Measurements from ENCODE around the gene LIPI. TPM values are rescaled to one million over a fixed set of nuclear protein-coding genes. Genes with fewer than 3 reads are reported as not detected.
A peak's percentile ranks its signal among the peaks of the same experiment; 100 is the strongest.
"Not testable (repeated sequence)": the region's sequence is repeated elsewhere in the genome, so short reads cannot be mapped to it uniquely, and the experiment has no call there.

The LIPI gene
- total and polyA plus RNA-seq, 4 donors: 0.18 to 0.25 TPM; not detected in 2

DNA sequence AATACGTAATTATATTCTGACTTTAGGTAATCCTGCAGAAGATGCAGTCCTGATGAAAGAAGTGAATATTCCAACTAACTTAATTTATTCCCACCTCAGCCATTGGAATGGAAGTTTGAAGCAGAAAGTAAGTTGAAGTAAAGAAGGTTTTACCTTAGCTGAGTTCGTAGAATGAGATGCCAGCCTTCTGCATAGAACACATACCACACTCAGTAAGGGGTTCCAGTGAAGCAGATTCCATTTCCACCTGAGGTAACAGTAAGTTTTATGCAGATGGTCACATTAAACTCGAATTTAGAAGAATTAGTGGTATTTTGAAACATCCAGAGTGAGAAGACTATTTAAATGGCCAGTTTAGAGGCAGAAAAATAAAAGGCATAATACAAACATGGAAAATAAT, 25.4 kb upstream of the LIPI start:
- no peaks in the 10 kb centered on the region for H3K9me3 ChIP-seq (ENCODE audit: control insufficient read depth, insufficient read depth, low read length)
- no peaks in the 10 kb centered on the region for H3K4me1 ChIP-seq (ENCODE audit: control insufficient read depth, insufficient read depth, low read length)
- no peak overlapping the region for H3K4me3 ChIP-seq (ENCODE audit: low read depth, low read length)
- no peak overlapping the region for H3K27ac ChIP-seq (ENCODE audit: low read depth, low read length)
- WGBS (ENCODE audit: insufficient coverage): no CpG with 5 or more reads among the region's 3 CpGs
- no peak for DNase-seq (ENCODE audit: low read depth in 4 of 6, low spot score in 6 of 6)
- no peaks in the 10 kb centered on the region for H3K36me3 ChIP-seq (ENCODE audit: control insufficient read depth, insufficient read depth, low read length)
- H3K27me3 ChIP-seq (ENCODE audit: control insufficient read depth, insufficient read depth, low read length): no peaks in the 10 kb centered on the region

GRCh38 chr21:14235101-14235500, 24.3 kb upstream of the LIPI start:
- Histone ChIP-seq H3K4me1 (ENCODE audit: control insufficient read depth, insufficient read depth, low read length) (no peaks in the 10 kb centered on the region), H3K36me3 (ENCODE audit: control insufficient read depth, insufficient read depth, low read length) (no peaks in the 10 kb centered on the region), H3K27ac (ENCODE audit: low read depth, low read length) (no peak overlapping the region), H3K4me3 (ENCODE audit: low read depth, low read length) (no peak overlapping the region), H3K27me3 (ENCODE audit: control insufficient read depth, insufficient read depth, low read length) (no peaks in the 10 kb centered on the region), H3K9me3 (ENCODE audit: control insufficient read depth, insufficient read depth, low read length) (no peaks in the 10 kb centered on the region)
- WGBS (ENCODE audit: insufficient coverage): 81% methylated on average over 4 of the region's 5 CpGs
- no peak for DNase-seq (ENCODE audit: low read depth in 4 of 6, low spot score in 6 of 6)

- no peak for DNase-seq (ENCODE audit: low read depth in 4 of 6, low spot score in 6 of 6)
- Histone ChIP-seq H3K27ac (ENCODE audit: low read depth, low read length) (no peak overlapping the region), H3K4me1 (ENCODE audit: control insufficient read depth, insufficient read depth, low read length) (no peaks in the 10 kb centered on the region), H3K4me3 (ENCODE audit: low read depth, low read length) (no peak overlapping the region), H3K9me3 (ENCODE audit: control insufficient read depth, insufficient read depth, low read length) (no peaks in the 10 kb centered on the region), H3K36me3 (ENCODE audit: control insufficient read depth, insufficient read depth, low read length) (no peaks in the 10 kb centered on the region), H3K27me3 (ENCODE audit: control insufficient read depth, insufficient read depth, low read length) (no peaks in the 10 kb centered on the region)
- 58% methylated on average over 1 of the region's 1 CpG for WGBS (ENCODE audit: insufficient coverage)
Measured at GRCh38 chr21:14229399-14229798, 18.6 kb upstream of the LIPI start.

GRCh38 chr21:14223365-14223764, 12.6 kb upstream of the LIPI start:
- no peak for DNase-seq (ENCODE audit: low read depth in 4 of 6, low spot score in 6 of 6)
- Histone ChIP-seq H3K4me1 (ENCODE audit: control insufficient read depth, insufficient read depth, low read length) (no peaks in the 10 kb centered on the region), H3K27me3 (ENCODE audit: control insufficient read depth, insufficient read depth, low read length) (no peaks in the 10 kb centered on the region), H3K9me3 (ENCODE audit: control insufficient read depth, insufficient read depth, low read length) (no peaks in the 10 kb centered on the region), H3K27ac (ENCODE audit: low read depth, low read length) (no peak overlapping the region), H3K4me3 (ENCODE audit: low read depth, low read length) (no peak overlapping the region), H3K36me3 (ENCODE audit: control insufficient read depth, insufficient read depth, low read length) (no peaks in the 10 kb centered on the region)
- no CpG with 5 or more reads among the region's 1 CpG for WGBS (ENCODE audit: insufficient coverage)

DNA sequence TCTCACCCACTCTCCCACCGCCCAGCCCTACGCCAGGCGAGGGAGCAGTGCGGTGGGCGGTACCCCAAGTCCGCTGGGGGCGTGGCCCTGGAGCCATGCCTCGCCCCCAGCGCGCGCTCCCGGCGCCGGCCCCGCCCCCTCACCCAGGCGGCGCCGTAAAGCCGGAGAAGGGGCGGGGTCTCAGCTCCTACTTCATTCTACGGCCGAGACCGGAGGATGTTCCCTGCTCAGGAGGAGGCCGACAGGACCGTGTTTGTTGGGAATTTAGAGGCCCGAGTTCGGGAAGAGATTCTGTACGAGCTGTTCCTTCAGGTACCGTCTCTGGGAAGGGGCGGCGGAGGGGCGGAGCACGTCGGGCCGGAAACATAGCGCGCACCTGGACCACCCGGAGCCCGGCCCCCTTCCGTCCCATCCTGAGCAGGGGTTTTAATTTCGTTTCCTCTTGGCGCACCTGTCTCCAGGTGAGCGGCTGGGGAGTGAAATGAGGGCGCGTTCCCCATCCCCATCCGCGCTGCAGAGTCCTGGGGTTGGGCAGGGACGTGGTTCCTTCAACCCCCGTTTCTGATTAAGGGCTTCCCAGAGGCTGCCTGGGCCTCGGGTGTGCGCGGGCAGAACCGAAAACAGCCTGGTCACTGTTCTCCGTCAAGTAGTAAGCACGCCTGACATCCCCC, 5.4 kb upstream of the LIPI start, which contains the start of gene RBM11:
Gene RBM11 (plus strand): TSS at position 187 of the 671 bp plus-strand sequence. CDS start 30 bp downstream, at position 217.
- no peak within 1 kb of the TSS for H3K27ac ChIP-seq (ENCODE audit: low read depth, low read length)
- peak; percentile 33 to 94 (median 72) for DNase-seq (ENCODE audit: low read depth in 4 of 6, low spot score in 6 of 6)
- under 1% methylated on average over 53 of the region's 55 CpGs for WGBS (ENCODE audit: insufficient coverage)

DNA sequence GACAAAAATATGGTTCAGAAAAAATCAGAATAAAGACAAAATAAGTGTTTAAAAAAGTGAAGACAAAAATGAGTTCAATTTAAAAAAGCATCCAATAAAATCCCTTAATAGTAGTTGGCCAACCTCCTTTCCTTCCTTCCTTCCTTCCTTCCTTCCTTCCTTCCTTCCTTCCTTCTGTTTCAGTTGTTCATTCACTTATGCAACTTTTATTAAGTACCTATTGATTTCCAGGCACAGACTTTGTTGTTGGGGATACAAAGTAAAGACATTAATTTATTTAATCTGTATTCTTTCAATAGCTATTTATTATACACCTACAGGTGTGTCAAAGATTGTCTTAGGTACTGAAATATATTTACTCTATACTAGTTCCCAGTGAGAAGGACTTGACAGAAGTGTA, 2.4 kb upstream of the LIPI start:
- H3K36me3 ChIP-seq (ENCODE audit: control insufficient read depth, insufficient read depth, low read length): no peaks in the 10 kb centered on the region

More for the DNA sequence above, 5.4 kb upstream of the LIPI start, which contains the start of gene RBM11:
- no peaks in the 10 kb centered on the region for H3K4me1 ChIP-seq (ENCODE audit: control insufficient read depth, insufficient read depth, low read length)
- H3K27me3 ChIP-seq (ENCODE audit: control insufficient read depth, insufficient read depth, low read length): no peaks in the 10 kb centered on the region
- H3K36me3 ChIP-seq (ENCODE audit: control insufficient read depth, insufficient read depth, low read length): no peaks in the 10 kb centered on the region
- no peaks in the 10 kb centered on the region for H3K9me3 ChIP-seq (ENCODE audit: control insufficient read depth, insufficient read depth, low read length)
- H3K4me3 ChIP-seq (ENCODE audit: low read depth, low read length): peak within 1 kb of the TSS; percentile 62

GRCh38 chr21:14206222-14206621, 4.5 kb downstream of the LIPI start:
- Histone ChIP-seq H3K27ac (ENCODE audit: low read depth, low read length) (no peak overlapping the region), H3K27me3 (ENCODE audit: control insufficient read depth, insufficient read depth, low read length) (no peaks in the 10 kb centered on the region), H3K4me3 (ENCODE audit: low read depth, low read length) (no peak overlapping the region), H3K36me3 (ENCODE audit: control insufficient read depth, insufficient read depth, low read length) (no peaks in the 10 kb centered on the region), H3K4me1 (ENCODE audit: control insufficient read depth, insufficient read depth, low read length) (no peaks in the 10 kb centered on the region), H3K9me3 (ENCODE audit: control insufficient read depth, insufficient read depth, low read length) (no peaks in the 10 kb centered on the region)
- no peak for DNase-seq (ENCODE audit: low read depth in 4 of 6, low spot score in 6 of 6)

More for the DNA sequence above, 2.4 kb upstream of the LIPI start:
- H3K4me3 ChIP-seq (ENCODE audit: low read depth, low read length): no peak overlapping the region
- no peaks in the 10 kb centered on the region for H3K27me3 ChIP-seq (ENCODE audit: control insufficient read depth, insufficient read depth, low read length)
- no peak for DNase-seq (ENCODE audit: low read depth in 4 of 6, low spot score in 6 of 6)
- no peaks in the 10 kb centered on the region for H3K9me3 ChIP-seq (ENCODE audit: control insufficient read depth, insufficient read depth, low read length)
- no peaks in the 10 kb centered on the region for H3K4me1 ChIP-seq (ENCODE audit: control insufficient read depth, insufficient read depth, low read length)
- no peak overlapping the region for H3K27ac ChIP-seq (ENCODE audit: low read depth, low read length)

DNA sequence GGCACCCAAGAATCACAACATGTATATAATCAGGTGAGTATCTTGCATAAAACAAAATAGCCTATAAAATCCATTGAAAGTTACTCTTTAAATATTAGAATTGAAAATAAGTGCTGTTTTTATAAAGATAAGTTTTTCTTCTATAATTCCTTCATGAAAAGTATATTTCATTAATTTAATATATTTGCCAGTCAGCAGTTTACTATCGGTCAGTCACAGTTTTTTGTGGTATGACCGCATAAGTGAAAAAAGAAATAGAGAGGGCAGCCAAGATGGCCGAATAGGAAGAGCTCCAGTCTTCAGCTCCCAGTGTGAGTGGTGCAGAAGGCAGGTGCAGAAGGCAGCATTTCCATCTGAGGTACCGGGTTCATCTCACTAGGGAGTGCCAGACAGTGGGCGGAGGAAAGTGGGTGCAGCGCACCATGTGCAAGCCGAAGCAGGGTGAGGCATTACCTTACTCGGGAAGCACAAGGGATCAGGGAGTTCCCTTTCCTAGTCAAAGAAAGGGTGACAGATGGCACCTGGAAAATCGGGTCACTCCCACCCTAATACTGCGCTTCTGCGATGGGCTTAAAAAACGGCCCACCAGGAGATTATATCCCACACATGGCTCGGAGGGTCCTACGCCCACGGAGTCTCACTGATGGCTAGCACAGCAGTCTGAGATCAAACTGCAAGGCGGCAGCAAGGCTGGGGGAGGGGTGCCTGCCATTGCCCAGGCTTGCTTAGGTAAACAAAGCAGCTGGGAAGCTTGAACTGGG, 44.1 kb downstream of the LIPI start:
- H3K4me1 ChIP-seq (ENCODE audit: control insufficient read depth, insufficient read depth, low read length); DNase-seq (ENCODE audit: low read depth in 4 of 6, low spot score in 6 of 6); H3K9me3 ChIP-seq (ENCODE audit: control insufficient read depth, insufficient read depth, low read length); H3K4me3 ChIP-seq (ENCODE audit: low read depth, low read length); H3K36me3 ChIP-seq (ENCODE audit: control insufficient read depth, insufficient read depth, low read length); H3K27ac ChIP-seq (ENCODE audit: low read depth, low read length); H3K27me3 ChIP-seq (ENCODE audit: control insufficient read depth, insufficient read depth, low read length): not testable (repeated sequence)
- 92% methylated on average over 9 of the region's 16 CpGs for WGBS (ENCODE audit: insufficient coverage)

DNA sequence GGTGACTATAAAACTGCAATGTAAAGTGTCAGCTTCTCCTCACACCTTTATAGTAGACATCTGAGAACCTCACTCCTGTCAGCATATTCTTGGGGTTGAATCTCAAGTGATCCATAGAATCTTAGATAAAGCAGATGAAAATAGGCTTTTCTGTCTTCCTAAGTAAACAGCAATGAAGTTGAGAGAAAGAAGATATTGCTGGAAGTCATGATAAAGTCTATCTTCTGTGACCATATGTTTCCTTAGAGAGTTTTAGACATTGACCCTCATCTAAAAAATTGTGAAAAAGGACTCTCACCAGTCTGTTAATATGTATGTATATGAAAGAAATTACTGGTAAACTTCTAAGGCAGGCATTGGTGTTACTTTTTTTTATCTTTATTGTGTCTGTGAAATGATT, 66.8 kb downstream of the LIPI start:
- Histone ChIP-seq H3K27me3 (ENCODE audit: control insufficient read depth, insufficient read depth, low read length) (no peaks in the 10 kb centered on the region), H3K36me3 (ENCODE audit: control insufficient read depth, insufficient read depth, low read length) (no peaks in the 10 kb centered on the region), H3K4me1 (ENCODE audit: control insufficient read depth, insufficient read depth, low read length) (no peaks in the 10 kb centered on the region), H3K27ac (ENCODE audit: low read depth, low read length) (no peak overlapping the region), H3K4me3 (ENCODE audit: low read depth, low read length) (no peak overlapping the region), H3K9me3 (ENCODE audit: control insufficient read depth, insufficient read depth, low read length) (no peaks in the 10 kb centered on the region)
- DNase-seq (ENCODE audit: low read depth in 4 of 6, low spot score in 6 of 6): no peak

- Histone ChIP-seq H3K4me1 (ENCODE audit: control insufficient read depth, insufficient read depth, low read length) (no peaks in the 10 kb centered on the region), H3K36me3 (ENCODE audit: control insufficient read depth, insufficient read depth, low read length) (no peaks in the 10 kb centered on the region), H3K27ac (ENCODE audit: low read depth, low read length) (no peak overlapping the region), H3K27me3 (ENCODE audit: control insufficient read depth, insufficient read depth, low read length) (no peaks in the 10 kb centered on the region), H3K9me3 (ENCODE audit: control insufficient read depth, insufficient read depth, low read length) (no peaks in the 10 kb centered on the region), H3K4me3 (ENCODE audit: low read depth, low read length) (no peak overlapping the region)
- DNase-seq (ENCODE audit: low read depth in 4 of 6, low spot score in 6 of 6): no peak
- 98% methylated on average over 6 of the region's 7 CpGs for WGBS (ENCODE audit: insufficient coverage)
Measured at GRCh38 chr21:14124266-14124665, 86.5 kb downstream of the LIPI start.
